Keratinocyte (primary cell): Measurements from ENCODE around the gene HOXB4. TPM values are rescaled to one million over a fixed set of nuclear protein-coding genes. Genes with fewer than 3 reads are reported as not detected.

Source experiments
- DNase-seq: peaks from one replicate; pipeline ENCODE4 v3.0.0-alpha.2; 2011; ENCODE audit warnings: low read depth, missing footprints, low spot score
- FAIRE-seq: peaks from 2 replicates; lab custom pipeline; 2011; peaks lifted over from hg19 to GRCh38; lab: Jason Lieb, UNC
- H2AFZ ChIP-seq: 2 replicates; pipeline ENCODE4 v1.6.0; 2012; ENCODE audit warnings: low read length, control low read depth, inconsistent platforms; ENCODE audit not compliant: control insufficient read depth
- H3K27ac ChIP-seq: 2 replicates; pipeline ENCODE4 v1.5.1; 2011; ENCODE audit warnings: low read length; ENCODE audit not compliant: control insufficient read depth, insufficient read depth
- H3K27me3 ChIP-seq: 3 replicates; pipeline ENCODE4 v1.6.0; 2011; ENCODE audit warnings: low read length; ENCODE audit not compliant: control insufficient read depth, insufficient read depth; ENCODE audit errors: extremely low read depth
- H3K36me3 ChIP-seq, 2 experiments: 2 replicates in 1 of 2; 3 replicates in 1 of 2; pipeline ENCODE4 v1.5.1; 2011; ENCODE audit warnings: low read length in 2 of 2, mild to moderate bottlenecking in 1 of 2; ENCODE audit not compliant: control insufficient read depth in 2 of 2, insufficient read depth in 2 of 2; ENCODE audit errors: extremely low read depth in 1 of 2
- H3K4me1 ChIP-seq: 3 replicates; pipeline ENCODE4 v1.5.1; 2011; ENCODE audit warnings: low read length; ENCODE audit not compliant: control insufficient read depth, insufficient read depth; ENCODE audit errors: extremely low read depth
- H3K4me2 ChIP-seq: 3 replicates; pipeline ENCODE4 v1.6.0; 2011; ENCODE audit warnings: low read depth, low read length; ENCODE audit not compliant: control insufficient read depth, insufficient read depth; ENCODE audit errors: extremely low read depth
- H3K4me3 ChIP-seq, 3 experiments: fragments of 200-600 bp in 1 of 3; sonication (generic) in 1 of 3; 2 replicates in 2 of 3; 3 replicates in 1 of 3; pipeline ENCODE4 v1.5.1; 2011 to 2016; ENCODE audit warnings: low read length in 3 of 3, mild to moderate bottlenecking in 3 of 3, control low read depth in 2 of 3, inconsistent platforms in 1 of 3, low read depth in 1 of 3, mixed read lengths in 1 of 3, mixed run types in 1 of 3, moderate library complexity in 1 of 3; ENCODE audit not compliant: control insufficient read depth in 2 of 3, insufficient read depth in 2 of 3; ENCODE audit errors: extremely low read depth in 1 of 3
- H3K79me2 ChIP-seq: 2 replicates; pipeline ENCODE4 v1.6.0; 2012; ENCODE audit warnings: low read length; ENCODE audit not compliant: control insufficient read depth, insufficient read depth
- H3K9ac ChIP-seq: 3 replicates; pipeline ENCODE4 v1.6.0; 2011; ENCODE audit warnings: low read length; ENCODE audit not compliant: control insufficient read depth, insufficient read depth; ENCODE audit errors: extremely low read depth
- H3K9me1 ChIP-seq: 3 replicates; pipeline ENCODE4 v1.6.0; 2011; ENCODE audit warnings: low read length; ENCODE audit not compliant: control insufficient read depth, insufficient read depth; ENCODE audit errors: extremely low read depth
- H3K9me3 ChIP-seq: 2 replicates; pipeline ENCODE4 v1.5.1; 2012; ENCODE audit warnings: low read depth, low read length; ENCODE audit not compliant: control insufficient read depth
- H4K20me1 ChIP-seq: 3 replicates; pipeline ENCODE4 v1.6.0; 2011; ENCODE audit warnings: low read length; ENCODE audit not compliant: control insufficient read depth, insufficient read depth; ENCODE audit errors: extremely low read depth
- EZH2 ChIP-seq: IDR thresholded peaks from one replicate; pipeline ENCODE4 v1.6.1; 2012; ENCODE audit warnings: inconsistent platforms, mild to moderate bottlenecking, low read length, moderate library complexity
- dilution Hi-C: fragments of 300-500 bp; cut with MboI; formaldehyde crosslinking; loops from one replicate; pipeline ENCODE4 v1.7.0; 2020; ENCODE audit warnings: low sequenced_read_pairs; ENCODE audit not compliant: extremely low pct_ligation_motif_present
- polyA plus RNA-seq, 5 experiments: library from polyadenylated mRNA; depleted of rRNA in 3 of 5; stranded (reverse) in 3 of 5; stranded (forward) in 1 of 5; unstranded in 1 of 5; fragments of >200 nt; gene quantifications; 1 replicate in 1 of 5; 2 replicates in 3 of 5; 3 replicates in 1 of 5; pipeline versions ENCODE4 v1.2.1 to v1.2.3, GENCODE V29; 2011 to 2012; ENCODE audit warnings: missing spikeins in 2 of 5, low read depth in 1 of 5, low replicate concordance in 1 of 5
- TF ChIP-seq, protein P1 (sequence below), 3 experiments: IDR thresholded peaks in 1 of 3; conservative IDR thresholded peaks in 1 of 3; optimal IDR thresholded peaks in 1 of 3; 2 replicates in 2 of 3; 3 replicates in 1 of 3; pipeline versions ENCODE3 to v1.5.1; 2011; ENCODE audit warnings: low read length in 3 of 3, mild to moderate bottlenecking in 3 of 3, moderate library complexity in 2 of 3, control low read depth in 1 of 3, inconsistent platforms in 1 of 3; ENCODE audit not compliant: insufficient read depth in 2 of 3; ENCODE audit errors: extremely low read depth in 1 of 3

Gene HOXB4
- polyA plus RNA-seq, 1 donor (not counting 4 experiments of a cell fraction or from before 2014, with no cell fraction given), result 0.59 TPM

DNA sequence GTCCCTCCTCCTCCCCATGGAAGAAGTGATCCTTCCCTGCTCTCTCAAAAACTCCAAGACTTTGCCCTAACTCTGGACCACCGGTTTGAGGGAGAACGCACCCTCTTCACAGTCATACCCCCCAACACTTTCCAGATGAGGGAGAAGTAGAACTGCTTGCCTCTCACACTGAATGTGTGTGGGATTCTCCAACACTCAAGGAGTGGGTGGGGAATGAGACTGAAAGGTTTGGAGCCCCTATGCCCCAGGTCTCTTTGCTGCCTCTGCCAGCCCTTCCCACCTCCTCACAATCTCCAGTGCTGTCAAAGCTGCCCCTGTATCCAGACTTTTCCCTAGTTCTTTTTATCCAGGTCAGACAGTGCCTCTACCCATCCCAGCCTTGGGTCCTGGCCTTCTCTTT is 11.4 kb downstream of the HOXB4 start:
- Histone ChIP-seq H3K27me3 (peaks cover 80% of the 10 kb centered on the region), H3K9ac (no peak overlapping the region), H3K79me2 (no peaks in the 10 kb centered on the region), H2AFZ (no peak overlapping the region), H3K27ac (no peak overlapping the region), H3K36me3 (peaks cover 0 to 3% of the 10 kb centered on the region in 2 experiments), H3K4me1 (no peaks in the 10 kb centered on the region), H3K9me1 (no peaks in the 10 kb centered on the region), H4K20me1 (no peaks in the 10 kb centered on the region), H3K9me3 (no peaks in the 10 kb centered on the region), H3K4me2 (no peak overlapping the region), H3K4me3 (no peak overlapping the region)
- no peak for DNase-seq
- no peak for FAIRE-seq
- TF ChIP-seq, protein P1, sequence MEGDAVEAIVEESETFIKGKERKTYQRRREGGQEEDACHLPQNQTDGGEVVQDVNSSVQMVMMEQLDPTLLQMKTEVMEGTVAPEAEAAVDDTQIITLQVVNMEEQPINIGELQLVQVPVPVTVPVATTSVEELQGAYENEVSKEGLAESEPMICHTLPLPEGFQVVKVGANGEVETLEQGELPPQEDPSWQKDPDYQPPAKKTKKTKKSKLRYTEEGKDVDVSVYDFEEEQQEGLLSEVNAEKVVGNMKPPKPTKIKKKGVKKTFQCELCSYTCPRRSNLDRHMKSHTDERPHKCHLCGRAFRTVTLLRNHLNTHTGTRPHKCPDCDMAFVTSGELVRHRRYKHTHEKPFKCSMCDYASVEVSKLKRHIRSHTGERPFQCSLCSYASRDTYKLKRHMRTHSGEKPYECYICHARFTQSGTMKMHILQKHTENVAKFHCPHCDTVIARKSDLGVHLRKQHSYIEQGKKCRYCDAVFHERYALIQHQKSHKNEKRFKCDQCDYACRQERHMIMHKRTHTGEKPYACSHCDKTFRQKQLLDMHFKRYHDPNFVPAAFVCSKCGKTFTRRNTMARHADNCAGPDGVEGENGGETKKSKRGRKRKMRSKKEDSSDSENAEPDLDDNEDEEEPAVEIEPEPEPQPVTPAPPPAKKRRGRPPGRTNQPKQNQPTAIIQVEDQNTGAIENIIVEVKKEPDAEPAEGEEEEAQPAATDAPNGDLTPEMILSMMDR (optimal IDR thresholded peaks at IDR 0.05 in 1 of 3, IDR thresholded peaks at IDR 0.05 in 1 of 3, conservative IDR thresholded peaks at IDR 0.05 in 1 of 3; ENCODE audit: extremely low read depth in 1 of 3, insufficient read depth in 2 of 3, low read length in 3 of 3), result no peak
- no peak for TF ChIP-seq EZH2
- dilution Hi-C loops, result no loop called here

- no peaks in the 10 kb centered on the region for H4K20me1 ChIP-seq
- H3K36me3 ChIP-seq, result peaks cover 0 to 3% of the 10 kb centered on the region in 2 experiments
- H3K9ac ChIP-seq, result no peak overlapping the region
- dilution Hi-C loops, result no loop called here
- H2AFZ ChIP-seq, result no peak overlapping the region
- H3K27ac ChIP-seq, result no peak overlapping the region
- DNase-seq (no peak), FAIRE-seq (no peak)
- no peak for TF ChIP-seq EZH2
- TF ChIP-seq, protein P1 (optimal IDR thresholded peaks at IDR 0.05 in 1 of 3, IDR thresholded peaks at IDR 0.05 in 1 of 3, conservative IDR thresholded peaks at IDR 0.05 in 1 of 3; ENCODE audit: extremely low read depth in 1 of 3, insufficient read depth in 2 of 3, low read length in 3 of 3), result no peak
- H3K4me1 ChIP-seq, result no peaks in the 10 kb centered on the region
- no peaks in the 10 kb centered on the region for H3K9me1 ChIP-seq
- H3K79me2 ChIP-seq, result no peaks in the 10 kb centered on the region
- H3K4me2 ChIP-seq, result no peak overlapping the region
- no peak overlapping the region for H3K4me3 ChIP-seq
- H3K9me3 ChIP-seq, result no peaks in the 10 kb centered on the region
- H3K27me3 ChIP-seq, result peaks cover 74% of the 10 kb centered on the region
Observed at GRCh38 chr17:48565925-48566710, 12.0 kb downstream of the HOXB4 start.
